ENCODE data around the gene PSME2. TPM values are rescaled to one million over a fixed set of nuclear protein-coding genes. Genes with fewer than 3 reads are reported as not detected.

PSME2 gene
- total and polyA plus RNA-seq, 12 donors = 107 to 752 (median 243) TPM

GRCh38 chr14:24149302-24149969, 3.0 kb upstream of the PSME2 start:
- no peak for DNase-seq
- Histone ChIP-seq H3K27me3 (no peaks in the 10 kb centered on the region), H3K4me1 (replicated peaks in 1 of 2) (peaks cover 16 to 33% of the 10 kb centered on the region in 2 donors), H3K9me3 (replicated peaks in 1 of 3) (no peaks in the 10 kb centered on the region), H3K4me3 (no peak overlapping the region), H3K27ac (no peak overlapping the region), H3K36me3 (replicated peaks in 1 of 2) (peaks cover 0 to 55% of the 10 kb centered on the region in 2 donors)
- no peak for TF ChIP-seq CTCF (IDR thresholded peaks at IDR 0.05)
- TF ChIP-seq POLR2A (IDR thresholded peaks at IDR 0.05) = no peak
- intact Hi-C loops (cut with DNase I) = no loop called here
- 84 to 91% (median 89%) methylated on average over 3 of the region's 3 CpGs for WGBS, 4 donors

- Histone ChIP-seq H3K36me3 (replicated peaks in 1 of 2) (peaks cover 0 to 66% of the 10 kb centered on the region in 2 donors), H3K4me3 (peak overlapping the region; percentile 29 to 99 (median 70)), H3K27me3 (no peaks in the 10 kb centered on the region), H3K4me1 (replicated peaks in 1 of 2) (peaks cover 16 to 34% of the 10 kb centered on the region in 2 donors), H3K27ac (peak overlapping the region; percentile 64 to 92 (median 84)), H3K9me3 (replicated peaks in 1 of 3) (no peaks in the 10 kb centered on the region)
- 3 to 5% (median 5%) methylated on average over 13 to 29 of the region's 29 CpGs for WGBS, 4 donors
- no peak for DNase-seq
- intact Hi-C loops (cut with DNase I) = no loop called here
- TF ChIP-seq POLR2A (IDR thresholded peaks at IDR 0.05) (no peak), CTCF (IDR thresholded peaks at IDR 0.05) (no peak)
These were observed 1.5 kb upstream of the PSME2 start for GRCh38 chr14:24147761-24148428.

GRCh38 chr14:24146978-24147760, 759 bp upstream of the PSME2 start, which contains the start of gene RNF31:
RNF31 (plus strand) TSS chr14:24147498; CDS start chr14:24147699, 201 bp downstream.
- H3K27me3 ChIP-seq = no peaks in the 10 kb centered on the region
- peak within 1 kb of the TSS; percentile 72 to 92 (median 84) for H3K27ac ChIP-seq
- intact Hi-C loops (cut with DNase I) = no loop called here
- 0 to 3% (median 1%) methylated on average over 11 to 57 of the region's 57 CpGs for WGBS, 4 donors
- peak; percentile 42 to 64 for TF ChIP-seq POLR2A (IDR thresholded peaks at IDR 0.05)
- TF ChIP-seq CTCF (IDR thresholded peaks at IDR 0.05) = no peak
- H3K4me1 ChIP-seq (replicated peaks in 1 of 2) = peaks cover 18 to 38% of the 10 kb centered on the region in 2 donors
- H3K9me3 ChIP-seq (replicated peaks in 1 of 3) = no peaks in the 10 kb centered on the region
- peak; percentile 97 to 99 (median 99) for DNase-seq
- peak within 1 kb of the TSS; percentile 74 to 99 (median 78) for H3K4me3 ChIP-seq
- H3K36me3 ChIP-seq (replicated peaks in 1 of 2) = peaks cover 0 to 61% of the 10 kb centered on the region in 2 donors
